ENCODE data around the gene CWC27.

Gene CWC27

DNA sequence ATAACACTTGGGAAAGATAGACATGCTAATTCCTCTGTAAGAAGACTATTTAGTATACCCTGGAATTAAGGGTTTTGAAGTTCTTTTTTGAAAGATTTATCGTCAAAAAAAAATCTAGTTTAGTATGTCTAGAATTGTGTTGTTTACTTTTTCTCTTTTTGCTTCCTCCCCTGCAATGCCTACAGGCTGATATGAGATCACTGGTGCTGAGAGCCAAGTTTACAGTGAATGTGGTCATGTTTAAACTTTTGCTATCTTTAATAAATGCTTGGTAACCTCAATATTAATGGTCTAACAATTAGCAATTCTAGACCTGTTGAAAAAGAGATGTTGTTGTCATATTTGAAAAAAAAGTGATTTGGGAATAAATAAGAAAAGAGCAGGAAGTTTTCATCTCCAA lies 86.1 kb downstream of the CWC27 start:
- H3K4me3 ChIP-seq (ENCODE audit: low read length) = no peak overlapping the region
- TF ChIP-seq, protein P1, sequence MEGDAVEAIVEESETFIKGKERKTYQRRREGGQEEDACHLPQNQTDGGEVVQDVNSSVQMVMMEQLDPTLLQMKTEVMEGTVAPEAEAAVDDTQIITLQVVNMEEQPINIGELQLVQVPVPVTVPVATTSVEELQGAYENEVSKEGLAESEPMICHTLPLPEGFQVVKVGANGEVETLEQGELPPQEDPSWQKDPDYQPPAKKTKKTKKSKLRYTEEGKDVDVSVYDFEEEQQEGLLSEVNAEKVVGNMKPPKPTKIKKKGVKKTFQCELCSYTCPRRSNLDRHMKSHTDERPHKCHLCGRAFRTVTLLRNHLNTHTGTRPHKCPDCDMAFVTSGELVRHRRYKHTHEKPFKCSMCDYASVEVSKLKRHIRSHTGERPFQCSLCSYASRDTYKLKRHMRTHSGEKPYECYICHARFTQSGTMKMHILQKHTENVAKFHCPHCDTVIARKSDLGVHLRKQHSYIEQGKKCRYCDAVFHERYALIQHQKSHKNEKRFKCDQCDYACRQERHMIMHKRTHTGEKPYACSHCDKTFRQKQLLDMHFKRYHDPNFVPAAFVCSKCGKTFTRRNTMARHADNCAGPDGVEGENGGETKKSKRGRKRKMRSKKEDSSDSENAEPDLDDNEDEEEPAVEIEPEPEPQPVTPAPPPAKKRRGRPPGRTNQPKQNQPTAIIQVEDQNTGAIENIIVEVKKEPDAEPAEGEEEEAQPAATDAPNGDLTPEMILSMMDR (IDR thresholded peaks at IDR 0.05; ENCODE audit: insufficient read depth, low read depth, low read length, missing control alignments) = no peak
- DNase-seq (ENCODE audit: low read depth) = peak; percentile 29

DNA sequence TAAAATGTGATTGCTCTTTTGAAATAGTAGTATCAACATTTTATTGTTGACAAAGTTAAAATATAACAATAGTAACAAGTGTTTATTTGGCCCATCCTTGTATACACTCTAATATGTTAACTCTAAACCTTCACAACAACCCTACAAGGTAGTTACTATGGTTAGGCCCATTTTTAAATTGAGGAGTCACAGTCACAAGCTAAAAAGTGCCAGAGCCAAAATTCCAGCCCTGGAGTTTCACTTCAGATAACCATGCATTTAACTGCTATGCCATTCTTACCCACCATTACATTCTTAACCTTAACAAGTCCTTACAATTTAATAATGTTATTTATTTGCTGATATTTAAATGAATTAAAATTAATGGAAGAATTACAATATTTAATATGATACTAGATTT lies 91.2 kb downstream of the CWC27 start:
- TF ChIP-seq, protein P1 (IDR thresholded peaks at IDR 0.05; ENCODE audit: insufficient read depth, low read depth, low read length, missing control alignments) = no peak
- DNase-seq (ENCODE audit: low read depth) = no peak
- no peak overlapping the region for H3K4me3 ChIP-seq (ENCODE audit: low read length)

DNA sequence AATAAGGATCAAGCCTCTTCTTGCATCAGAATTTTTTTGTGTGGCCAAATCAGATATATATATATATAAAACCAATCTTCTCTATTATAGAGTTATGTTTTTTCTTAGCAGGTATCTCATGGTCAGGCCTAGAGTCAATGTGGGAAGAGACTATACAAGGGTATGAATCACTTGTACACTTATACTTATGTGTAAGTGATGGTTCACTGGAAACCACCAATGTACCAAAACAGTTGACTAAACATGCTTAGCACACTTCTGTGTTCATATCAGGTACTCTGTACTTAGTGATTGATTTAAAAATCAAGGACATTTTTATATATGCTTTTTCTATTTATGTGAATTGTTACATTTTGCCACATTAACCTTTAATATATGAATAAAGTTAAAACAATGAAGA lies 92.6 kb downstream of the CWC27 start:
- H3K4me3 ChIP-seq (ENCODE audit: low read length) = no peak overlapping the region
- DNase-seq (ENCODE audit: low read depth) = peak; percentile 56
- TF ChIP-seq, protein P1 (IDR thresholded peaks at IDR 0.05; ENCODE audit: insufficient read depth, low read depth, low read length, missing control alignments) = no peak

DNA sequence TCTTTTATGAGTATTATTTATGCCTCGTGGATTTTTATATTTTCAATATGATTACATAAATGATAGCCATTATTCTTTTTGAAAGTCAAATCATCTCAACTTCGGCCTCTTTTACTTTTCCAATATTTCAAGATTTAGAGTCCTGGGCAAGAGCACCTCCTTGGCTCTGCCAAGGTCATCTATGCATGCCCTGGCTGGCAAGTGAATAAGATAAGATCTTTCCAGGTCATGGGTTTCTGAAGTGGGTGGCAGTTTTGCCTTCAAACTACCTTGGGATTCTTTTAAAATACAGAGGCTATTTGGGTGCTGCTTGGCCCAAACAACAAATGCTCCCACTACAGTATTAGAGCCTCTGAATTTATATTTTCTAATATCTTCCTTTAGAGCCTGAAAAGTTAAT lies 95.4 kb downstream of the CWC27 start:
- TF ChIP-seq, protein P1 (IDR thresholded peaks at IDR 0.05; ENCODE audit: insufficient read depth, low read depth, low read length, missing control alignments) = no peak
- no peak overlapping the region for H3K4me3 ChIP-seq (ENCODE audit: low read length)
- DNase-seq (ENCODE audit: low read depth) = no peak

DNA sequence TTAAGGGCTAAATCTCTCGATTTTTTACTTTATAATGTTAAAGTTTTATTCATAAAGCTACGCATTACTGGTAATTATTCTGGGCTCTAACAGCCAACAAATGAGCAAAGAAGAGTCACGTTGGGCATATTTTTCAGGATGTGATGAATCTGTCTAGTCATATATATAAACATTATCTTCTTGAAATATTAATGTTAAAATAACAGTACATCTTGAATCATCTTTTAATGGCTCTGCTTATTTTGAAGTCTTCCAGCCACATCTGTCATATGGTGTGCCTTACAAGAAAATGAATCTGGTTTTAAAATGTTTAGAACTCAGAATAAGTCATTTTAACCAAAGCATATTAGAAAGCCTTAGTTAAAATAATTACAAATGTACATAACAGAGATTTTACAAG lies 96.9 kb downstream of the CWC27 start:
- no peak for DNase-seq (ENCODE audit: low read depth)
- no peak overlapping the region for H3K4me3 ChIP-seq (ENCODE audit: low read length)
- TF ChIP-seq, protein P1 (IDR thresholded peaks at IDR 0.05; ENCODE audit: insufficient read depth, low read depth, low read length, missing control alignments) = no peak

DNA sequence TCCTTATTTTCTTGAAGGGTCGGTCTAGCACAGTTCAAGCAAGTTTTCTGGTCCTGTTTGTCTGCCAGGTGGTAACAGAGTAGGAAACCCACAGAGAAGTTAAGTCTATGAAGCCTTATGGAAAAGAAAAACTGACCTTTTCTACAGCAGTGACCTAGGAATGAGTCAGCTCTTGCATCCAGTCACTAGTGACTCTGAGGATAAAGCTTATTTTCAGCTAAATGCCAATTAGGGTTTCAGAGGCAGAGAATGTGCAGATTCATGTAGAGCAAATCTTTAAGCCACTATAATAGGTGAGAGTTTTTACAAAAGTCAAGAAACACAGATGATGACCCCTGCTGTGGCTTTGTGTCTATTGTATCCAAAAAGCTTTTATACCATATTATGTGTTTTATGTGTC lies 100.7 kb downstream of the CWC27 start:
- peak; percentile 59 for DNase-seq (ENCODE audit: low read depth)
- no peak overlapping the region for H3K4me3 ChIP-seq (ENCODE audit: low read length)
- TF ChIP-seq, protein P1 (IDR thresholded peaks at IDR 0.05; ENCODE audit: insufficient read depth, low read depth, low read length, missing control alignments) = no peak

DNA sequence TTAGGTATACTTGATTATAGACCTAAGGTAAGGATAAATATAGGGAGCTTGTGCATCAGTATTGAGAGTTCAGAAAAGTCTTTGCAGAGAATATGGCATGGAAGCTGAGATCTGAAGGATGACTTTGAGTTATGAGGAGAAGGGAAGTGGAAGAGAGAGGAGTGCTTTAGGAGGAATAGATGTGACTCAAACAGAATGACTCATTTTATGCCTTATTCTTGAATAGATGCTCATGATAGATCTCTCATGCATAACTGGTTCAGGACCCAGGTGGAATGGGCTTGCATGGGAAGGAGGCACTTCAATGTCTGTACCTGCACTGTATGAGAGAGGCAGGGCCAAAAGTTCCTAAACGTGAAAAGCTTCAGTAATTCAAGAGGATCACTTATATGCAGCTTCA lies 103.3 kb downstream of the CWC27 start:
- H3K4me3 ChIP-seq (ENCODE audit: low read length) = no peak overlapping the region
- peak; percentile 55 for DNase-seq (ENCODE audit: low read depth)
- TF ChIP-seq, protein P1 (IDR thresholded peaks at IDR 0.05; ENCODE audit: insufficient read depth, low read depth, low read length, missing control alignments) = no peak

All from epithelial cell of esophagus (primary cell).